NB4 (cell line): ENCODE measurements around the gene FCRL2.

Experiments
- POLR2A ChIP-seq: IDR thresholded peaks from 2 replicates; pipeline ENCODE4 v1.6.1; 2011; ENCODE audit warnings: mild to moderate bottlenecking; ENCODE audit not compliant: insufficient read length; ENCODE audit errors: extremely low read depth
- TF ChIP-seq, protein P1 (sequence below): IDR thresholded peaks from one replicate; pipeline ENCODE4 v1.5.1; 2012; ENCODE audit warnings: low read depth, low read length

DNA sequence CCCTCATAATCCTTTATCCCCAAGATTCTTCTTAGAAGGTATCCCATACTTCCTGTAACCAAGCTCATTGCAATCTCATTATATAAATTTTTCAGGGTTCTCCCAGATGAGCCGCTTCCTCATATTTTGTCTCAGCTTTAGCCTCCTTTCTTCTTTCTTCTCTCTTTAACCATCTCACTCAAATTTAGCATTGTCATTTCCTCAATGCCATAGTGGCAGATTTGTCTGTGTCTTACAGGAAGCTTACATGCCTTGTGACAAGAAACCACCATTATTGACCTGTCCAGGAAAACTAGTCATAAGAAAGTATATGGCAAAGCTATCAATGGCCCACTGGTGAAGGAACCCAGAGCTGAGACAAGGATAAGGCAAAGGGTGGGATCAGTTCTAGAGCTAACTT lies 6.0 kb upstream of the FCRL2 start:
- TF ChIP-seq, protein P1, sequence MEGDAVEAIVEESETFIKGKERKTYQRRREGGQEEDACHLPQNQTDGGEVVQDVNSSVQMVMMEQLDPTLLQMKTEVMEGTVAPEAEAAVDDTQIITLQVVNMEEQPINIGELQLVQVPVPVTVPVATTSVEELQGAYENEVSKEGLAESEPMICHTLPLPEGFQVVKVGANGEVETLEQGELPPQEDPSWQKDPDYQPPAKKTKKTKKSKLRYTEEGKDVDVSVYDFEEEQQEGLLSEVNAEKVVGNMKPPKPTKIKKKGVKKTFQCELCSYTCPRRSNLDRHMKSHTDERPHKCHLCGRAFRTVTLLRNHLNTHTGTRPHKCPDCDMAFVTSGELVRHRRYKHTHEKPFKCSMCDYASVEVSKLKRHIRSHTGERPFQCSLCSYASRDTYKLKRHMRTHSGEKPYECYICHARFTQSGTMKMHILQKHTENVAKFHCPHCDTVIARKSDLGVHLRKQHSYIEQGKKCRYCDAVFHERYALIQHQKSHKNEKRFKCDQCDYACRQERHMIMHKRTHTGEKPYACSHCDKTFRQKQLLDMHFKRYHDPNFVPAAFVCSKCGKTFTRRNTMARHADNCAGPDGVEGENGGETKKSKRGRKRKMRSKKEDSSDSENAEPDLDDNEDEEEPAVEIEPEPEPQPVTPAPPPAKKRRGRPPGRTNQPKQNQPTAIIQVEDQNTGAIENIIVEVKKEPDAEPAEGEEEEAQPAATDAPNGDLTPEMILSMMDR, result no peak
- TF ChIP-seq POLR2A, result no peak
